Lower lobe of right lung (tissue), 2 donors: Measurements from ENCODE around the gene BCL2. TPM values are rescaled to one million over a fixed set of nuclear protein-coding genes. Genes with fewer than 3 reads are reported as not detected.

Experiments
- ATAC-seq, 2 donors: fragments of 200-7000 bp; cut with Tn5 transposase; one replicate each; pipeline ENCODE4 v1.9.1; 2020 to 2022; ENCODE audit warnings: mild to moderate bottlenecking in 2 of 2, moderate library complexity in 2 of 2
- DNase-seq: peaks from one replicate; pipeline ENCODE4 v3.0.0-alpha.2; 2020
- H3K27ac ChIP-seq: fragments of 200-600 bp; one replicate; pipeline ENCODE4 v1.8.0; 2022
- H3K27me3 ChIP-seq: fragments of 200-600 bp; one replicate; pipeline ENCODE4 v1.8.0; 2022; ENCODE audit warnings: low read depth
- H3K36me3 ChIP-seq: fragments of 200-600 bp; one replicate; pipeline ENCODE4 v1.8.0; 2022; ENCODE audit warnings: mild to moderate bottlenecking
- H3K4me1 ChIP-seq: fragments of 200-600 bp; one replicate; pipeline ENCODE4 v1.8.0; 2022
- H3K4me3 ChIP-seq: fragments of 200-600 bp; one replicate; pipeline ENCODE4 v1.8.0; 2022; ENCODE audit warnings: mild to moderate bottlenecking
- H3K9me3 ChIP-seq: fragments of 200-600 bp; one replicate; pipeline ENCODE4 v1.8.0; 2022
- CTCF ChIP-seq: fragments of 200-600 bp; IDR thresholded peaks from one replicate; pipeline ENCODE4 v1.8.0; 2022; ENCODE audit warnings: antibody characterized with exemption, mild to moderate bottlenecking
- intact Hi-C: fragments of 100-400 bp; cut with DNase I; formaldehyde crosslinking; loops from one replicate; pipeline ENCODE4 v1.11.0; 2022
- total RNA-seq: library from RNA; stranded (reverse); fragmentation: NEBNext Ultra II Directional; extraction: Animal tissue kit (Norgen Biotek cat#: 25700); gene quantifications from one replicate; pipeline ENCODE4 v1.2.1, GENCODE V29; 2021
- donor health status: DM: no; HTN: yes; CAD: no; lungs with severe emphysema.

Gene BCL2
- total RNA-seq, 1 donor from 2014 or later, result 11.0 TPM

GRCh38 chr18:63315131-63315662 lies 4.4 kb downstream of the BCL2 start:
- peaks cover 7% of the 10 kb centered on the region for H3K4me1 ChIP-seq
- no peak for ATAC-seq
- H3K27me3 ChIP-seq, result no peaks in the 10 kb centered on the region
- TF ChIP-seq CTCF, result no peak
- H3K27ac ChIP-seq, result no peak overlapping the region
- intact Hi-C loops, result loop anchor here (10.0 kb wide), 1 partner anchor 70 kb away; no protein-coding TSS in a partner anchor
- no peaks in the 10 kb centered on the region for H3K36me3 ChIP-seq
- no peak overlapping the region for H3K4me3 ChIP-seq
- H3K9me3 ChIP-seq, result no peaks in the 10 kb centered on the region
- DNase-seq, result no peak

GRCh38 chr18:63314062-63314790 lies 5.3 kb downstream of the BCL2 start:
- ATAC-seq, result no peak
- no peak for DNase-seq
- Histone ChIP-seq H3K27ac (no peak overlapping the region), H3K9me3 (no peaks in the 10 kb centered on the region), H3K27me3 (no peaks in the 10 kb centered on the region), H3K4me1 (peaks cover 7% of the 10 kb centered on the region), H3K4me3 (no peak overlapping the region), H3K36me3 (no peaks in the 10 kb centered on the region)
- no peak for TF ChIP-seq CTCF
- intact Hi-C loops, result loop anchor here (10.0 kb wide), 1 partner anchor 69 kb away; no protein-coding TSS in a partner anchor

GRCh38 chr18:63313396-63313917 lies 6.1 kb downstream of the BCL2 start:
- ATAC-seq, result no peak
- H3K4me3 ChIP-seq, result no peak overlapping the region

GRCh38 chr18:63312737-63313395 lies 6.7 kb downstream of the BCL2 start:
- Histone ChIP-seq H3K36me3 (no peaks in the 10 kb centered on the region), H3K27ac (no peak overlapping the region), H3K4me3 (no peak overlapping the region), H3K4me1 (no peaks in the 10 kb centered on the region), H3K27me3 (no peaks in the 10 kb centered on the region), H3K9me3 (no peaks in the 10 kb centered on the region)
- ATAC-seq, result no peak
- no peak for TF ChIP-seq CTCF
- DNase-seq, result no peak
- intact Hi-C loops, result loop anchor here (10.0 kb wide), 1 partner anchor 68 kb away; no protein-coding TSS in a partner anchor

More at GRCh38 chr18:63313396-63313917, 6.1 kb downstream of the BCL2 start:
- no peaks in the 10 kb centered on the region for H3K9me3 ChIP-seq
- TF ChIP-seq CTCF, result no peak
- no peaks in the 10 kb centered on the region for H3K27me3 ChIP-seq
- intact Hi-C loops, result loop anchor here (10.0 kb wide), 1 partner anchor 69 kb away; no protein-coding TSS in a partner anchor
- no peak for DNase-seq
- H3K36me3 ChIP-seq, result no peaks in the 10 kb centered on the region
- H3K27ac ChIP-seq, result no peak overlapping the region
- H3K4me1 ChIP-seq, result peaks cover 3% of the 10 kb centered on the region

- Histone ChIP-seq H3K4me1 (peaks cover 6% of the 10 kb centered on the region), H3K27me3 (no peaks in the 10 kb centered on the region), H3K36me3 (no peaks in the 10 kb centered on the region), H3K9me3 (no peaks in the 10 kb centered on the region), H3K4me3 (no peak overlapping the region), H3K27ac (no peak overlapping the region)
- TF ChIP-seq CTCF, result no peak
- DNase-seq (no peak), ATAC-seq (no peak)
- intact Hi-C loops, result loop anchor here (10.0 kb wide), 1 partner anchor 67 kb away; no protein-coding TSS in a partner anchor
Observed at GRCh38 chr18:63312019-63312409, 7.6 kb downstream of the BCL2 start.
